Activated T-cell treated with anti-CD3 and anti-CD28 coated beads for 24 hours (primary cell): ENCODE results near the gene RGS13.

Source experiments
- DNase-seq: peaks from one replicate; pipeline ENCODE4 v3.0.0-alpha.2; 2020; ENCODE audit warnings: low read depth

The RGS13 gene

DNA sequence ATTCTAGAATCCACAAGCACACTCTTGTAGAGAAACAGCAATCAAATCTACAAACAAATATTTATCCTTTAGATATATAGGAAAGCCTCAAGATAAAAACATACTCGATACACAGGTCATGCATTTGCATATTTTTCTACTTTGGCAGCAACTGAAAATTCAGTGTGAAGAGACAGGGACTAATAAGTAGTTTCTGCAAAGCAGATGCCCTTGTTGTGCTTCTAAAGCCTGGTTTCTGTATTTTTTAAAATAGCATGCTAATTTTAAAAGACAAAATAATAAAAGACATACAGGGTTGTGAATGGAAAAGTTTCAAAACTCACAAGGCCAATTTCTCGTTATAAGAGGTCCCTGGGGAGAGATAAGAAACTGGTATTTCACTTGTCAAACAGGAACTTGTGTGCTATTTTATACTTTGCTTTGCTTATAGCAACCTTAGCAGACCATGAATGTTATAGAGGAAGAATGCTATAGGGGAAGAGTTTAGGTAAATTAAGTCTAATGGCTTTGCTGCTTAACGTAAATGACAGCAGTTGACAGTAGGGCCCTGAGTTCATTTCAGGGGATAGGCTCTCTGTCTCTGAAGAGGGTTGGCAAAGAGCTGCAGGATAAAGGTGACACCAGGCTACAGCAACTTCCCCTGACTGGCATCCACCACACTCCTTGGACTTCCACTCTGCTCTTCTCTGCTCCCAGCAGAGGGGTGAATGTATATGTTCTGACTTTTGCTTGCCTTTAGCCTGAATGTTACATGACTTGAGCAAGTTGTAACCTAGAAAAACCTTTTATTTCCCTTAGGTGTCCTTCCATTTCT, 9.4 kb upstream of the RGS13 start:
- no peak for DNase-seq

DNA sequence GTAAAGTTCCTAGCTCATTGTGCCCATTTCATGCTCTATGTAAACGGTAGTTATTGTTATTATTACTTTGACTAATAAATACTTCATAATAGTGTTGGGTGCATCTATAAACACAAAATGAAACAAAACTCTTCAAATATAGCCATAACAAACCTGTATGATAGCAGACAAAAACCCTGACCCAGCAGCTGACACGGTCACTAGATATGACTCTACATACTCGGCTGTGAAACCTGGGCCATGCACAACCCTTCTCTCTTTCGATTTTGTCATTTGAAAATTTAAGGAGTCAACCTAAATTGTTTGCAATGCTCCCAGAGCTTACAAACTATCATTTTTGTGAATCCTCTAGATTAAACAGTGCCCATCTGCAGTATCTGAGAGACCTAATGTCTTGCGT, 8.0 kb upstream of the RGS13 start:
- no peak for DNase-seq

DNA sequence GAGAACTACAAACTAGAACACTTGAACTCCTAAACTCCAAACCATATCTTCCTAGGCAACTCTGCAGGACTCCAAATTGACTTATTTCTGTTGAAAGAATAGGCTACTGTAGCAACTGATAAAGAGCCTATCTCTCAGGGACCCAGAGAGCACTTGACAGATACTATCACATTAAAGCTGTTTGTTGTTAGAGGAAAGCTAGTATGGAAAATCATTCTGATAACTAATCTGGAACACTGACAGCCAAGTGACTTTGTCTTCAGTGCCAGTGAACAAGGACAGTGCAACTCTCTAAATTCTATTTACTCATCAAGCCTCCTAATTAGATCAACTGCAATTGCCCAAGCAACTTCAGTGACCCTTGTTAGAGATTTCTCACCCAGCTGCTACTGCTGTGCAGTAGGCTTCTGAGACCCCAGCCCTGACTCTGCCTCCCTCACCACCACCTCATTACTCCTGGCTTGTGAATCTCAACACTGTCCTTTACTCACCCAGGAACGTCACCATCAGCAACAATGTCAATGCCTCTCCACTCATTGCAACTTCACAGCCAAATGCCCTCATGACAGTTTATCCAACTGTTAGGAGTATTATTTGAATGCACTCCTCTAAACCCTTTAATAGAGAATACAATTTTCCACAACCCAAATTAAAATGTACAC, 7.4 kb upstream of the RGS13 start:
- DNase-seq = no peak

DNA sequence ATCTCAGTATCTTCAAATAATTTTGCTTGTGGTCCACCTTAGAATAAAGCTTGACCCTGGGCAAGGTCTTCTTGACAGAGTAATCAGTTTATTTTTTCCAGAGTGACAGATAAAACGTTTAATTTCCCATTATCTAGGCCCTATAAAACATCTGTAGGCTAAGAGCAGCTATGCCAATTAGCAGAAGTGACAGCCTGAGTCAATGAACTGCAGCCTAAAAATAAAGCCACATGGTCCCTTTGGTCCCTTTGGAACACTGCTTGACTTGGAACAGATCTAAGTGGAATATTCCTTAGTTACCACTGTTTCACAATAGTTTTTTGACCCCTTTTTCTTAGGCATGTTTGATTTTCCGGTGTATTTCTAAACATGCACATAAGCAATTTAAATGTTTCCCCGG, 6.3 kb upstream of the RGS13 start:
- DNase-seq = no peak

DNA sequence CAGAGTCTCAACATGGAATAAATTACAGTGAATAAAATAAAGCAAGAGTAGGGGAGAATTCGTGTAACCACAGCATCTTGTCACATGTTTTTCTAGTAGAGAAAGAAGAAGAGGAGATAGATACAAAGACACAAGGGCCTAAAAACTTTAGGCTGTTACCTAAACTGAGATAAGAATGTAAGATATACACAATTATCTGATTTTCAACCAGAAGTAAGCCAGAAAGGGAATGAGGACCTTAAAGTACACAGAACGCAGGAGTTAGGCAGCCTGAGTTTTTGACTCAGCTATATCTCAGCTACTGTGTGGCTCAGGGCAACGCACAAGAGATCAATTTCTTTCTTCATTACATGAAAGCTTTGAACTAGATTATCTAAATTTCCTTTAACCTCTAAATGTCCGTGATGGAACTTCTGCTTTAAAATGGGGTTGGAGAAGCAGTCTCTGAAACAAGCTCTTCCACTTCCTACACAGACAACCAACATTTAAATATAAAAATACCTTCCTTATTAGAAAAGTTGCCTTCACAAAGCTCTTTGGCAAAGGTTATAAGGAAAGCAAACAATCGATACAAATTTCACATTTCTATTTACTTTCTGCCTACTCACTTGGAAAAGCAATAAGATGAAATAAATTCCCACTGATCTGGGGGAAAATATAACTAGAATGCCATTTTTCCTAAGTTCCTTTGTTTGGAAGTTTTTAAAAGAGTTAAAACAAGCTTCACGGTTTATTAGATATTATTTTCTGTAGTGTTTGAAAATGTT, 5.2 kb upstream of the RGS13 start:
- no peak for DNase-seq

DNA sequence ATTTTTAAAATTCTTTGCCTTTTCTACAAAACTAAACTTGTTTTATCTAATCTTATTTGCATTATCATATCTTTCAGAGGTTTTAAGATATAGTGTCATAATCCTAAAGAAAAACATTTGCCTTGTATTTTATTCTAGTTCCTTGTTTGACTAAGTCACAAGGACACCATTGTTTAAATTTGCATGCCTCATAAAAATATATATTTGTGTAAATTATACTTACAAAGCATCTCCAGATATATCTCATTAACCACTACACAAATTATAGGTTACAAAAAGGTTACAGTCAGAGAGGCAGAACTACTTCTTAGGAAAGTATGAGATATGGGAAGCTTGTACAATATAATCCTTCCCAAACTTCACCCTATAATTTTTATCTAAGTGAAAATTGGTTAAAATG, 4.2 kb upstream of the RGS13 start:
- DNase-seq = no peak

DNA sequence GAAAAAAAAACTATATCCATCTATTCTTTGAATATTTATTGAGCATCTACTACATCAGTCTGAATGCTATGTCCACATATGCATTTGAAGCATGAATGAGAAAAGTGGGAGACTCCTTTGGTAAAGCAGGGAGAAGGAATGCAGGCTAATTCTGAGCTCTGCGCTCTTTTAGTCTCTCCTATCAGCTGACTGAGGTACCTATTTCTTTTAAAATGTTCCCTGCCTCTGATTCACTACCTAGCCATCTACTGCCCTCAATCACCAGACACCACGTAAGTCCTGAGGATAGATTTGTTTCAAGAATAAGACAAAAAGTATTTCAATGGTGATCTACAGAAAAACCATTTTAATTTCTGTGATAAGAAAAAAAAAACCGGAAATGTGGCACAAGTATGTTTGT, 3.8 kb upstream of the RGS13 start:
- no peak for DNase-seq

DNA sequence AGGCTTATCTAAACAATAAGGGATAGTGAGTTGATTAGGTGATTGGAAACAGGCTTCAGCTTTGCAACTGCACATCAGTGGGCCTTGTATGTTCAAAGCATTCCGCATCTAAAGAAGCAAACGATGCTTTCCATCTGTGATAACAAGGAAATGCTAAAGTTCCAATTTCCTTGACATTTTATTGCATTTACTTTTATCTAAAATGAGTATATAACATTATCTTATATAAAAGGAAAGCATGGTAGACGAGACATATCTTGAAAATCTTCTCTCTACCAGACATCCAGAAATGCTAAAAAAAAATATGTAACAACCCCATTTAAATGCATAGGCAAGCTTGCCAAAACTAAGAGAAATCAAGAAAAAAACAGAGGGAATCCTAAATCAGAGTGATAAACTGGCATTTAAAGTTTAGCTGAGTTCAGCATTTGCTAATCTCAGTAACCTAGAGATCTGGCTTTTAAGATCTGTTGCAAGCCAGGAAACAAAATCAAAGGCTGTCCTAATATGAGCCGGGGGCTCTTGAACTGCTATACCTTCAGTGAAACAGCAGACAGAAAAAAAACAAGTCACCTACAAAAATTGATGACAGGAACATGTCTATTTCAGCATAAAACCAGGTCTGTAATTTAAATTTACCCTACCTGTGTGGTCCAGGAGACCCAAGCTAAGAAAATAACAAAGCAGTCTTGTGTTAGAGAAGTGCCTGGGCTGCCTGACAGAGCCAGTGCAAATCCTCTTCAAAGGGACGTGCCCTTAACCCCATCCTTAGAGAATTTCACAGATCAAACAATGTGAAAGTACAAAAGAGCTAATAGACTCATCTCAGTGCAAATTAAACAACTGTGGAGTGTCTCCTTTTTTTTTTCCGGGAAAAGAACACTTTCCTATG, 3.1 kb upstream of the RGS13 start:
- no peak for DNase-seq

DNA sequence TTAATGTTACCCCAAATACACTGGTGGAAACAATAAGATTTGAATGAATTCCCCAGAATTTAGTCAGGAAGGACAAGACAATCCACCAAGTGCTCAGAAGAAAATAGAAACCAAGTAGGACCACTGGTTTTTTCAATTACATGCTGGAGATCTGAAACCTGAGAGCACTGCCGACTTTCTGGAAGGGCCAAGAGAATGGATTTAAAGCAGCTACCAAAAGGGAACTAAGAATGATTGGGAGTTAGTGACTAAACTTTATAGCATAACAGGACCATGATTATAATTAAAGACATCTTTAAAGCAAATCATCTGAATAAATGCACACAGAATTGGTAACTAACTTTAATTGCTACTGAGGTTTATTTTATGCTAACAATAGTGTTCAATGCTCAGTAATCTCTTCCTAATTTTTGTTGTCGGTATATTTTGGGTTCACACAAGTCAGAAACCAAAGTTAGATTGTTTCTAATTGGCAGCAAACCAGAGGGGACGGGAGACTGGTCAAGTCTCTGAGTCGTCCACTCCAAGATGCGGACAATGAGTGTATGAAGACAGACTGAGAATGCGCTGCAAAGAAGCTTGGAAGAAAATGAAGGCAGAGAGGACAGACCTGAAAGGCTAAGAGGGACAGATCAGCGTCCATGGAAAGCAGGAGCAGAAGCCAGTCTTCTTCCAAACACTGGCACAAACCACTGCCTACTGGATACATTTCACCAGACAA, 2.3 kb upstream of the RGS13 start:
- no peak for DNase-seq

DNA sequence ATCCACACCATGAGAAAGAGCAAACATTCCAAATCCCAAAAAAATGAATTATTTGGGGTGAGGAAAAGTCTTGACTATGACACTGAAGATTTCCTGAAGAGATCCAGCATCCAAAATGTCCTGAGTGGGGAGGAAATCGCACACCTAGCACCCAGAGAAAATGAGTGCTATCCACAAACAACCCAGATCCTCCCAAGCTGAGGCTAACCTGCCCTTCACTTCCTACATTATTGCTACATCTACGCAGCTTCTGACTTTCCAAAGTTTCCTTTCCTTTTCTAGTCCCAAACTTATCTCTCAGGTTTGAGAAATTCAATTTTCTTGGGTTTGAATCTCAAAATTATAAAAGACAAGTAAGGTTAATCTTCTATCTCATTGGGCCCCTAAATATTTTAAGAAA, 906 bp upstream of the RGS13 start:
- no peak for DNase-seq

DNA sequence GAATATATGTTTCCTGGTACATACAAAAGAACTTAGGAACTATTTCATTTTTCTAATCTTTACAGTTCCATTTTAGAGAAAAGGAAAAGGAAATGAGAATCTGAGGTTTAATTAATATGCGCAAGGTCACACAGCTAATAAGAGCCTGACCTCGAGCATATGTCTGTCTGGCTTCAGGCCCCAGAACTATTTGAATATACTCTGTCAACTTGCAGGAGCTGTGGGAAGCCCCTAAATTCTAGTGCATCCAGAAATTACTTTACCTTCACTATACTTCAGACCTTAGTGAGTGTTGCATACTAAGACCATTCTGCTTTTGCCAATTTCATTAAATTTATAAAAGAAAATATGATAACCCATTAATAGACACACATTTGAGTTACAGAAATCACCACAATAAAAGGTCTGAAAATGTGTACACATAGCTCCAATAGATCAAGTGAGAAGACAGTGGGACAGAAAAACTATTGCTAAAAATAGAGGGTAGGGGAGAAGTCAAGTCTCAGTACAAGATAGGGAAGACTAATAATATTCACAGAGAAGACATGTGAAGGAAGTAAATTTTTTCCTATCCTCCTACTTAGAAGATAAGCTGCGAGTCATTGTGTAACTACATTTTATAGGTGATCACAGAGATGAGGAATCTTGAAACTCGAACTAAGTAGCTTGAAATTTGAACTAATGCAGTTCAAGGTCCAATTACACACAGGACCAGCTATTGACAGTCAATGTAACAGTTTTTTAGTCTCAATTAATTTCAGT, 3.8 kb downstream of the RGS13 start:
- DNase-seq = no peak

DNA sequence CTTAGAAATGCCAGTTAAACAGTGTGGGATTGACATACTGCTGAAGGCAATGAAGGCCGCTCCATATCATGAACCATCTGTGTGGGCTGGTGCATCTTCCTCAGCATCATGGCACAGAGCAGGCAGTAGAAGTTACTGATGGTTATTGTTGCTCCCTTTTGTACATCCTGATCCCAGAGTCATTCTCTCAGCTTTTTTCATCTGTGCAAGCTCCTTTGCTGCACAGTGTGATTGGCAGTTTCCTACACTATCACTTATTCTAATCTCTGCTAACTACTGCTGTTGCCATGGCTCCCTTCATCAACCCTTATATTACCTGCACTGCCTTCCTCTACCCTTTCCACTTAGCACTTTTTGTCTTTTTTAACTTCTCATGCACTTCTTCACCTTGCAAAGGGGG, 16.2 kb downstream of the RGS13 start:
- DNase-seq = no peak

DNA sequence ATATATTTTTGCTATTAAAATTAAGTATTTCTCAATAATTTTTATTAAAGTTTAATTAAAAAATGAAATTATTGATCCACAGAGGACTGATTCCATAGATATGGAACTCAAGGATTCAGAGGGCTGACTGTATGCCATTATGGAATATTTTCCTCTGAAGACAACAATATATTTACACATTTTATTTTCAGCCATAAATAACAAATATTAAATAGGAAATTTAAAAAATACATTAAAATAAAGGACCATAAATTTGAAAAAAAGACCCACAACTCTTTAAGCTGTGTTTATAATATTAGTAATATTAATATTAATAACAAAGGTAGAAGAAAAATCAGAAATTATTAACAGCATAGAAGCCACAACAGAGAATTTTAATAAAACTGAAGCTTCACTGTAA, 18.2 kb downstream of the RGS13 start:
- no peak for DNase-seq

DNA sequence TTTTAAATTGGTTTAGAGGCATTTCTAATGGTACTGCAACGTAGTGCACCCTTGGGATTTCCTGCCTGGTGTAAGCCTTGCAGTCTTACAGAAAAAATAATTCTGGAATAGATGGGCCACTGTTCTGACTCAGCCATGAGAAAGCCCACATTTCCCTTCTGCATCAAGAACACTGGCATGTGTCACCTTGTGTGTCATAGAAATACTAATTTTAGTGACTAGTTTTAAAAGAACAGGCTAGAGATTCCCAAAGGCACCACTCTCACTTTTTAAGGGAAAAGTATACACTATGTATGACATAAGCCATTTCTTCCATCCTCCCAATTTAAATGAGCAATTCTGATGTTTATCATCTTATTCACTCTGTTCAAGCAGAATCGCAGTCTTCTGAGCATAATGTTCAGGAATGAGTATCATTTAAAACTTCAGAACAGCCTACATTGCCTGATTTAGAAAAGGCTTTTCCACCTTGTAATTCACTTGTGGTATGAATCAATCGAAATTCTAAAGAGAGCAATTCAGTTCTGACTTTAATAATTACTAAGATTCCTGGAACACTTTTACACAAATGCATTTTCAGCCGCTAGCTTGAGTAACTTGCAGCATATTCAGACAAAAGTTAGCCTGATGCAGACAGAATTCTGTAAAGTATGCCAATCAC, 18.8 kb downstream of the RGS13 start:
- no peak for DNase-seq

DNA sequence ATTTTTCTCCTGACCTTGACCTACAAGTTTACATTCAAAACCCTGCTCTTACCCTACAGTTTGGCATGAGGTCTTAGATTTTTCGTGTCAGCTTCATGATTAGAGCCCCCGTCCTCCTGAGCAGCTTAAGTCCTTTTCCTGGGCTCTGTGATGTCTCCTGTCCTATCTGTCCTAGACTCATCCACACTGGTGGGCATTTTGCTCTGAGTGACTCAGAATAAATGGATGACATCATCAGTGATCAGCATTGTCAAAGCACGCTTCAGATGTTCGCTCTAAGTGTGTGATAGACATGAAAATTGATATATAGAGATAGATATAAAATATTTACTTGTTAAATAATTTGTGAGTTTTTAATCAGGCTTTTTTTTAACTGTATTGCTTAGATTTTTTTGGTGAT, 21.8 kb downstream of the RGS13 start:
- DNase-seq = no peak

DNA sequence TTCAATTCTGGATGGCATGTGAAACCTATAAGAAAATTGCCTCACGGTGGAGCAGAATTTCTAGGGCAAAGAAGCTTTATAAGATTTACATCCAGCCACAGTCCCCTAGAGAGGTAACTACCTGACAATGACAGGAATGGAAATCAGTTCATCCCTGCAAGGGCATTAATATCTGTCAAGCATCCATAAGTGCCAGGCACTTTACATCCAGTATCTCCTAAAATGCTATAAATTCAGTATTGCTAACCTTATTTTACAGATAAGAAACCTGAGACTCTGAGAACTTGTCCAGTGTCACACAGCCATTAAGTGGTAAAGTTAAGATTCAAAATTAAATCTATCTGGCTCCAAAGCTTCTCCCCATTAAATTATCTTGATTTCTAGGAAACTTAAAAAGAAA, 22.3 kb downstream of the RGS13 start:
- DNase-seq = no peak

DNA sequence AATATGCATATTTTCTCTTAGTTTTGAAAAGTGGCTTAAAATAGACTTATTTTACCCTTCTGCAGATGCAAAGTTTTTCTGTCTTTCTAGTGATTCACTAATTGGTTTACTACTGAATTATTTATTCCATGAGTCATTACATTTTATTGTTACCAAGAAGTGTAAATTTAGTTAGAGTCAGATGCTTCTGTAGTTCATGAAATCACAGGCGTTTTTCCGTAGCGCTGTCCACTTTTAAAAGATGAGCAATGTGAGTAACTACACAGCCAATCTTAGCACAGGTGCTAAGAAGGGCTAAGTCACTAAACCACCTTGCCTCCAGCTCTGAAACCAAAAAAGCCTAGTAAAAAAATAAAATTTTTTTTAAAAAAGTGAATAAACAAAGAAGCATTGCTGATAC, 24.7 kb downstream of the RGS13 start:
- no peak for DNase-seq

DNA sequence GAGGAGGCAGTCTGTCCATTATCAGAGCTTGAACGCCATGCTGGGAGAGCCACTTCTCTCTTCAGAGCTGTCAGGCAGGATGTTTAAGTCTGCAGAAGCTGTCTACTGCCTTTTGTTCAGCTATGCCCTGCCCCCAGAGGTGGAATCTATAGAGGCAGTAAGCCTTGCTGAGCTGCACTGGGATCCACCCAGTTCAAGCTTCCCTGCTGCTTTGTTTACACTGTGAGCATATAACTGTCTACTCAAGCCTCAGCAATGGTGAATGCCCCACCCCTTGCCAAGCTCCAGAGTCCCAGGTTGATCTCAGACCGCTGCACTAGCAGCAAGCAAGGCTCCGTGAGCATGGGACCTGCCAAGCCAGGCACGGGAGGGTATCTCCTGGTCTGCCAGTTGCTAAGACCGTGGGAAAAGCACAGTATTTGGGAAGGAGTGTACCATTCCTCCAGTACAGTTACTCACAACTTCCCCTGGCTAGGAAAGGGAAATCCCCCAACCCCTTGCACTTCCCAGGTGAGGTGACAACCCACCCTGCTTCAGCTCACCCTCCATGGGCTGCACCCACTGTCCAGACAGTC, 32.5 kb downstream of the RGS13 start:
- DNase-seq = no peak

DNA sequence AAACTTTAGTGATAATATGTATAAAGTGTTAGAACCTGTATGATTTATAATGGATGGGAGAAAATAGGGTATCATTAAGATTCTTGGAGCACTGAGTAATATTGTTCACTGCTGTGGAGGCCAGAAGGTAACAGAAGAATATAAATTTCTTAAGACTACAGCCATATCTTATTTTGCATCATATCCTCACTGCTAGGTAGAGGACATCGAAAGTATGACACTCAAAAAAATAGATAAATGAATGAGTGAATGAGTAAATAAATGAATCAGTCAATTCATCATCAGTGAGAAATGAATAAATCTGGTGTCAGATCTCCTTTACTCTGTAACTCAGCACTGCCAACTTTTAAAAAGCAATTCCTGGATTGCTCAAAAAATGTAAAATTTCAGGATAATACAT, 33.2 kb downstream of the RGS13 start:
- DNase-seq = no peak

DNA sequence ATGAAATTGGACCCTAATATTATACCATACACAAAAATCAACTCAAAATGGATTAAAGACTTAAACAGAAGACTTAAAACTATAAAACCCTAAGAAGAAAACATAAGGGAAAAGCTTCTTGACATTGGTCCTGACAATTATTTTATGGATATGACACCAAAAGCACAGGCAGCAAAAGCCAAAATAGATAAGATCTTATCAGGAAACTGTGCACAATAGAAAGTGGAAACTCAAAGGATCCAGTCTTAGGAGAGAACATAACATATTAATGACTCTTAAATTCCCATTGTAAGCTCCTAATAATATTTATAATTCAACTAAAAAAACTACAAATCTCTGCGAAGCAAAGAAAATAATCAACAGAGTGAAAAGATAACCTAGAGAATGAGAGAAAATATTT, 39.8 kb downstream of the RGS13 start:
- DNase-seq = no peak
